Activated CD8-positive, alpha-beta memory T cell treated with anti-CD3 and anti-CD28 coated beads, Interleukin-2, amount 50 U/mL, for 48 hours (primary cell): Measurements from ENCODE around the gene CHCHD6.
"Not testable (repeated sequence)": the region's sequence is repeated elsewhere in the genome, so short reads cannot be mapped to it uniquely, and the experiment has no call there.

Source experiments
- DNase-seq: peaks from one replicate; pipeline ENCODE4 v3.0.0-alpha.2; 2020

The CHCHD6 gene

GRCh38 chr3:126777366-126777765, 73.3 kb downstream of the CHCHD6 start:
- DNase-seq, result no peak

GRCh38 chr3:126780666-126781065, 76.6 kb downstream of the CHCHD6 start:
- DNase-seq, result no peak

DNA sequence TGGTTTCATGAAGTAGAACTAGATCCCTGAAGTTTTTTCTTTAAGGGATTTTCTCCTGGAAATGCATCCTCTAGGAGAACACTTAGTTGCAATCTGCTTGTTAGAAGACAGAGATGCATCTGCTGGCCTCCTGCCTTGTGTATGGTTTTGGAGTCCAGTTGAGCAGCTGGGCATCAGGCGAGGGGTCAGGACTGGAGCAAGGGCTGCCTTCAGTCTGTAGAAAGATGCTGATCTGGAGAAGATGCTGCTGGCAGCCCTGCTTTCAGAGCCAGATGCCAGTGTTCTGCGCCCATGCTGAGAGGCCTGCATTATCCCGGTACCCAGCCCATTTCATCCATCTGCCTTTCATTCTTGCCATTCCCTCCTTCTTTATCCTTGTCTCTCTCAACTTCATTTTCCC, 77.4 kb downstream of the CHCHD6 start:
- no peak for DNase-seq

DNA sequence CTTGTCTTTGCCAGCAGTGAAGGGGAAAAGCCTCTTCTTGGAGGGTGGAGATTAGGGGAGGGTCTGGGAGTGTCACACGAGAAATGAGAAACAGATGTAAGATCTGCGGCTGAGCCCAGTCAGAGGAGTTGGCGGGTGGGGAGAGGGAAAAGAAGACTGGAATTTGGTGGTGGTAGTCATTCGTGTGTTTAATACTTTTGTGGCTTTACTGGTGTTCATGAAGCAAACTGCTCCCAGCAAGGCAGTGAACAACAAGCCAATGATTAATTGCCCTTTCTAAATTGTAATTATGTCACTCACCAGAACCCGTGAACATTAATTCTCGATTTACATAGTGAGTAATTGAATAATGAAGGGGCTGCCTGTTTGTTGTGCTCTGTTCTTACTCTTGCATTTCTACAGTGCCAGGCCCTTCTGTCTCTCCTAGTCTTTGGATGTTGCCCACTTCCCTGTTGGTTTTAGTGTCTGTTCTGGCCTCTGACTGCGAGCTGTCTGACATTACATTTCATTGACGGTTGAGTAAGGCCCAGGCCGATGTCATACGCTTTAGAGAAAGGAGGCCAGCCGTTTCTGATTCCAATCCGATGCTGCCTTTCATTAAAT, 78.0 kb downstream of the CHCHD6 start:
- no peak for DNase-seq

DNA sequence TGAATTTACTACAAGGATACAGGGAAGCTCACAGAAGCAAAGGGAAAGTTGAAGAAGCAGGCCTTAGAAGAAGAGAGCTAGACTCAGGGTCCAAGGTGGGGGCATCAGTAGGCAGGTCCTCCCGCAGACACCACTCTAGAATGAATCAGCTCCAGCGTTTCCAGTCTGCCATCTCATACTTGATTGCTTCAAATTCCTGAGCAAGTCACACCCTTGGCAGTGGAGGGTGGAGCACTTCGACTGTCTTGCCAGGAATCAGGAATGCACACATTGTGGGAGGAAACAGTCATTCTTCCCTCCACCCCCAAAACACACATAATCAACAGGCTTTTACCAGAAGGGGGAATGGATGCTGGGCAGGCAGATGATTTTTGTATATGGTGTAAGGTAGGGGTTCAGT, 78.5 kb downstream of the CHCHD6 start:
- no peak for DNase-seq

DNA sequence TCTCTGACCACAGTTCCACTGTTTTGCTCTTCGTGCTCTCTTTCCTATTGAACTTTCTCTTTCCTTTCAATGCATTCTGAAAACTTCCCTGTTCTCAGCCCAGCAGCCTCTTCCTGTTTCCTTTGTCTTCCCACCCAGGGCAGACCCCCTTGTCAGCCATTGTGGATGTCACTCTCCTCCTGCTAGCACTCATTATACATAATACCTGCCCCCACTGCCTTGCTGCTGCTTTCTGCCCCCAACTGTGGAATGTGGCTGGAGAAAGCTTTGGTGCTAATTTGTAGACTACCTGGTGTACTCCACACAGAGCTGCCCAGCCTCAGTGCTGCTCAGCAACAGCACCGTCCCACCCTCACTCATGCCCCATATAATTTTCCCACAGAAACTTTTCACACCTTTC, 80.2 kb downstream of the CHCHD6 start:
- no peak for DNase-seq

DNA sequence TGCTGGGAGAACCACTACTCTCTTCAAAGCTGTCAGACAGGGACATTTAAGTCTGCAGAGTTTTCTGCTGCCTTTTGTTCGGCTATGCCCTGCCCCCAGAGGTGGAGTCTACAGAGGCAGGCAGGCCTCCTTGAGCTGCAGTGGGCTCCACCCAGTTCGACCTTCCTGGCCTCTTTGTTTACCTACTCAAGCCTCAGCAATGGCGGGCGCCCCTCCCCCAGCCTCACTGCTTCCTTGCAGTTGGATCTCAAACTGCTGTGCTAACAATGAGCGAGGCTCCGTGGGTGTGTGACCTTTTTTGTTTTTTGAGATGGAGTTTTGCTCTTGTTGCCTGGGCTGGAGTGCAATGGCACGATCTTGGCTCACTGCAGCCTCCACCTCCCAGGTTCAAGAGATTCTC, 87.3 kb downstream of the CHCHD6 start:
- not testable (repeated sequence) for DNase-seq

- DNase-seq, result no peak
Measured at GRCh38 chr3:126792998-126793397, 89.0 kb downstream of the CHCHD6 start.

- DNase-seq, result no peak
Measured at GRCh38 chr3:126797563-126797962, 93.5 kb downstream of the CHCHD6 start.

DNA sequence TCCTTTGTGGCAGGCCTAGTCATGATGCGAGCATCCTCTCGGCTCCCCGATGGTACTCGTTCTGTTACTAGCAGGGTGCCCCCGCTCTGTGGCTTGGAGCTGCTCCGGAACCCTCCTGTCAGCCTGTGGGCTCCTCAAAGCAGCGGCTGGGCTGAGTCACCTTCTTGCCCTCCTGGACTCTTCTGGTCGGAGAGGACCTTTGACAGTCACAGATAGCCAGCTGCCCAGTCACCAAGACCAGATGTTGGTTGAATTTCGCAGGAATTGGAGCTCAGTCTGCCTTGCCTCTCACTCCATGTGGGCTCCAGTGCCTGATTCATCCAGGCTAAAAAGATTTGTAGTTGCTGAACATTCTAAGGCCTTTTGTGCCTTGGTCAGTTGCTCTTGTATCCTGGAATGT, 94.5 kb downstream of the CHCHD6 start:
- DNase-seq, result no peak

GRCh38 chr3:126799099-126799498, 95.1 kb downstream of the CHCHD6 start:
- no peak for DNase-seq

- not testable (repeated sequence) for DNase-seq
Measured at GRCh38 chr3:126801312-126801711, 97.3 kb downstream of the CHCHD6 start.

DNA sequence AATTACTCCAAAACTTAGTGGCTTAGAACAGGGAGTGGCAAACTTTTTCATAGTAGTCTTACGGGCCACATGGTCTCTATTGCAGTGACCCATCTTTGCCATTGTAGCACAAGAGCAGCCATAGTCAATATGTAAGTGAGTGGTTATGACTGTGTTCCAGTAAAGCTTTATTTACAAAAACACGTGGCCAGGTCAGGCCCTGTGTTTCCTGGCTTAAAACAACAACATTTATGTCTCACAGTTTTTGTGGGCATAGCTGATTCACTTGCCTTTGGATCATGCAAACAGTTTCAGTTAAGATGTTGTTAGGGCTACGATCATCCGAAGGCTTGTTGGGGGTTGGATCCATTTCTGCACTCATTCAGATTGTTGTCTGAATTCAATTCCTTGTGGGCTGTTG, 103.8 kb downstream of the CHCHD6 start:
- DNase-seq, result no peak

- no peak for DNase-seq
Measured at GRCh38 chr3:126811530-126811929, 107.5 kb downstream of the CHCHD6 start.

- no peak for DNase-seq
Measured at GRCh38 chr3:126816298-126816697, 112.3 kb downstream of the CHCHD6 start.

DNA sequence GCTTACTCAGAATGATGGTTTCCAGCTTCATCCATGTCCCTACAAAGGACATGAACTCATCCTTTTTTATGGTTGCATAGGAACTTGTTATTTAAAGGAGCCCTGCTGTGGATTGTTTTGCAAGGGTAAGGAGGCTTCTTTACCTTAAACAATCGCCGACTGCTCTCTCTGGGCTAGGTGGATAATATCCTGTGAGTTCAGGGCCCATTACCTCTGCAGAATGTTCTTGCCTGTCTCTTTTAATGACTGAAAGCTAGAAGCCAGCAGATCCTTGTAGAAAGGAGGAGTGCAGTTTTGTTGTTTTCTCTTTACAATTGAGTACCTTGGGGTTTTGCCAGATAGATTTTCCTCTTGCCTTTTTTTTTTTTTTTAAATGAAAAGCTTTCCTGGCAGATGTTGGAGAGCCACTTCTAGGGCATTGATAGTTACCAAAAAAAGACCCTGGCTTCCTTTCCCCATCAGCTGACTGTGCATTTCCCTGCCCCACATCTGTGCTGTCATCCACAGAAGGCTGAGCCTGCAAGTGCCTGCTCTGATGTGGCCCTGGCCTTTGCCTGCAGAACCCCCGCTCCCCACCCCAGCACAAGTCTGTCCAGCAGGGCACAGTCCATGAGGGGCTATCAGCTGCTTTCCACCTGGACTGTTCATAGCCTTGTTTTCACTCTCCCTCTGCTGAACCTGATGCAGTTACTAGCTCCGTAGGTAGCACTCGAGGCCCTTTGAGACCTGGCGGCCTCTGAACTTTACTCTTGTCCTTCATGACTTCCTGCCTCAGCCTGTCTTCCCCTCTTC, 113.1 kb downstream of the CHCHD6 start:
- no peak for DNase-seq

DNA sequence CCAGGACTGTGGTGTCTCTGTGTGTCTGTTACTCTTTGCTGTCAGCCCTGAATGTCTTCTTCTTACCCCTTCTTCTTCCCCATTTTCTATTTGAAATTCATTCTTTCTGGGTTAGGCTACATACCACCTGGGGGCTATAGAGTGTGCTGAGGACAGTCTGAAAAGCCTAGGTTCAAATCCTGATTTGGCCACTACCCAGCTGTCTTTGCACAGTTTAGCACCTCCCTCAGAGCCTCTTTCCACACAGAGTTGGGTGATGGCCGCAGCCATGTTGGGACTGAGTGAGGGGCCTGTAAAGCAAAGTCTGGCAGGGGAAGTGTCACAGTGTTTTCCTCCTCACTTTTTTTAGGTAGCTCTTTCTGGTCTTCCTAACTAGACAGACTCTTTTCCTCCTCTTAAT, 113.7 kb downstream of the CHCHD6 start:
- no peak for DNase-seq

GRCh38 chr3:126818400-126819095, 114.5 kb downstream of the CHCHD6 start:
- DNase-seq, result no peak

DNA sequence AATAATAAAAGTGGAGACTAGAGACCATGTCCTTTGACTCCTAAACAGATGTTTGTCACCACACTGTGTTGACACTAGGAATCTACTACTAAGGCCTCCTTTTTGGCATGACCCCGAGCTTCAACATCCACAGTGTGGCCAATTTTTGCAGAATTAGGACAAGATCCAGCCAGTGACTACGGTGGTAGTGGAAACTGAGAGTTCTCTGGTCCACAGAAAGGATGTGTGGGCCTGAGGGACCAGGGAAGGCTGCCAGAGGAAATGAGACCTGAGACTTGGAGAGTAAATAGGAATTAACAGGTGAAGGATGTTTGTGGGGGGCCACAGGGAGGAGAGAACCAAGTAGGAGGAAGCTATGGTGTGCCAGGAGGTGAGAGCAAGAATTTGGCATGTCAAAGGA, 122.7 kb downstream of the CHCHD6 start:
- no peak for DNase-seq

DNA sequence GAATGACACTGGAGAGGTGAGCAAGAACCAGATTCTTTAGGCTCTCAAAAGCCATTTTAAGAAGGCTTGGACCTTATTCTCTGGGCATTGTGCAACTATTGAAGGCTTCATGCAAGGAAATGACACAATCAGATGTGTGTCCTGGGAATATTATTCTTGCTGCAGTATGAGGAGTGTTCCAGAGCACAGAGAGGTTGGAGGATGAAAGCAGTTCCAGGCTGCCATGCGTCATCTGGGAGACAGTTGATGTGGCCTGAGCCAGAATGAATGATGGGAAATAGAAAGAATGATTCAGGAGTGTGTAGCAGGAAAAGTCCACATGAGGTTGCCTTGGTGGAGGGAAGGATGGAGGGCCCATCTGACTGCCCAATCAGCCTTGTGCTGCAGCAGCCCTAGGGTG, 123.1 kb downstream of the CHCHD6 start:
- no peak for DNase-seq

GRCh38 chr3:126828306-126828705, 124.3 kb downstream of the CHCHD6 start:
- no peak for DNase-seq

DNA sequence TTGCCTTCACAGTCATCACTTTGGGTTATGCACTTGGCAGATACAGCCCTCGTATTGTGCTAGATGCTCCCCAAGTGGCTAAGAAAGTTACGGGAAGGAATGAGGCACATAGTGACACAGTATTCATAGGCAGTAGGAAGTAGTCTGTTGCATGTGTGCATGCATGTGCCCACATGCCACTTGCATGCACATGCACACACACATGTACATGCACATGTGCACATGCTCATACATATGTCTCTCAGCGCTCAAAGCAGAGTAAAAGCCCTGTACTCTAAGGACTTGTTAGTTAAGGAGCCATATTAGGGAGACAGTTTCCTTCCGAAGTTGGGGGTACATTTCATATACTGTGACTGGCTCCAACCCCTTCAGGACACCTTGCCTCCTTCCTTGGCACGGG, 128.9 kb downstream of the CHCHD6 start:
- no peak for DNase-seq

DNA sequence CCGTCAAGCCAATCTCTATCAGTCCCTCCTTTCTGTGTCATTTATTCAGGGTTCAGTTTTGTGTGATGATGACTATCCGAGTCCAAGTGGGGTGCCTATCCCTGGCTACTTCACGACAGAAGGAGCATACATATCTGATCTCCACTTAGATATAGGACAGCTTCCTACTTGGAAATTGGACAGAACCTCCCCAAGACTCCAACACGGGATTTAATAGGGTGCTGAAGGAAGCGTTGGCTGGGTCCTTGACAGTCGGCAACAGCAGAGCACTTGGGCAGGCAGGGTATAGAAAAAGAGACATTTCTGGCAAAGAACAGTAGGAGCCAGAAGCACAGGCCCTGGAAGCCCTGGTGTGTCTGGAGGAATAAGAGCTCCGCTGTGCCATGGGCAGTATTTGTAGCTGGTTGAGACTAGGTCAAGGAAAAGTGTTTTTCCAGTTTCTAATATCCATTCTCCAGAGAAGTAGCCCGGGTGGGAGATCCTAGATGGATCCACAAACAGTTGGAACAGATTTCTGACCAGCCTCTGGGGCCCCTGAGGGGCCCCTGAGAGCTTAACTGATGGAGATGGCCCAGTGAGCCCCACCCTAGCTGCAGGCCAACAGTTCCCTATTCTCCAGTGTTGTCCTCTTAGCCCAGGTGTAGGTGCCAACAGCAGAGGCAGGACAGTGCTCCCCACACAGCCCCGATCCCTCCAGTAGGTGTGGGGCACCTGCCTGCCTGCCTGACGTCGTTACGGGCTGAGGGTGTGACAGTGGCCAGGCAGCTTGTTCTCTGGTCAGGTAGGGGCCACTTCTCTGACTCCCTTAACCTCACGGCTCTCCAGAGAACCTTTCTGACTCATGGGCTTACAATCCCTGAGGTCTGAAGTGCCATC, 130.8 kb downstream of the CHCHD6 start:
- no peak for DNase-seq
